Measurements from ENCODE around the gene CFAP45.

DNA sequence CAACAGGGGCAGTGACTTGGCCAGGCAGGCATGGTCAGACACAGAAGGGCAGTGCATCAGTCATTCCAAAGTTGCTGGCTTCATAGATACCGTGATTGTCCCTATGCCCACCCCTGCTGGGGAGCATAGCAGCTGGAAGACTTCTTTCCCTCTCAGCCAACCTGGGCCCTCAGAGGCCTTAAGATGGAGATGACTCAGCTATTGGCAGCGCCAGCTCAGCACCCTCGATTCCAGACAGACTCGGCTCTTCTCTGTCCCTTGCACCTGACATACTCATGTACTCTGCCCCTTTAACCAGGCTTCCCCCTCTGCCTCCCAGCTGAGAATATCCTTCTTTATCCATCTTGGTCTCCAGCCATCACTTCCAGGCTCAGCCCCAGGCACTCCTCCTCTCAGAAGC is 56.5 kb downstream of the CFAP45 start:
- TF ChIP-seq, protein P1, sequence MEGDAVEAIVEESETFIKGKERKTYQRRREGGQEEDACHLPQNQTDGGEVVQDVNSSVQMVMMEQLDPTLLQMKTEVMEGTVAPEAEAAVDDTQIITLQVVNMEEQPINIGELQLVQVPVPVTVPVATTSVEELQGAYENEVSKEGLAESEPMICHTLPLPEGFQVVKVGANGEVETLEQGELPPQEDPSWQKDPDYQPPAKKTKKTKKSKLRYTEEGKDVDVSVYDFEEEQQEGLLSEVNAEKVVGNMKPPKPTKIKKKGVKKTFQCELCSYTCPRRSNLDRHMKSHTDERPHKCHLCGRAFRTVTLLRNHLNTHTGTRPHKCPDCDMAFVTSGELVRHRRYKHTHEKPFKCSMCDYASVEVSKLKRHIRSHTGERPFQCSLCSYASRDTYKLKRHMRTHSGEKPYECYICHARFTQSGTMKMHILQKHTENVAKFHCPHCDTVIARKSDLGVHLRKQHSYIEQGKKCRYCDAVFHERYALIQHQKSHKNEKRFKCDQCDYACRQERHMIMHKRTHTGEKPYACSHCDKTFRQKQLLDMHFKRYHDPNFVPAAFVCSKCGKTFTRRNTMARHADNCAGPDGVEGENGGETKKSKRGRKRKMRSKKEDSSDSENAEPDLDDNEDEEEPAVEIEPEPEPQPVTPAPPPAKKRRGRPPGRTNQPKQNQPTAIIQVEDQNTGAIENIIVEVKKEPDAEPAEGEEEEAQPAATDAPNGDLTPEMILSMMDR (IDR thresholded peaks at IDR 0.05), result no peak
- TF ChIP-seq EP300 (IDR thresholded peaks at IDR 0.05) (no peak), POLR2A (IDR thresholded peaks at IDR 0.05) (no peak), POLR2AphosphoS5 (IDR thresholded peaks at IDR 0.05) (no peak)
